Common myeloid progenitor, CD34-positive (primary cell): Measurements from ENCODE around the gene ARHGAP10.
"Not testable (repeated sequence)": the region's sequence is repeated elsewhere in the genome, so short reads cannot be mapped to it uniquely, and the experiment has no call there.

Experiments used
- CTCF ChIA-PET: fragments of 350-600 bp; sonication (Branson Sonifier 250); formaldehyde crosslinking; loops from one replicate; lab custom pipeline; 2021; ENCODE audit warnings: antibody characterized with exemption; lab: Charles Lee
- POLR2A ChIA-PET: fragments of 350-600 bp; sonication (Branson Sonifier 250); formaldehyde crosslinking; loops from one replicate; lab custom pipeline; 2021; ENCODE audit warnings: antibody characterized with exemption; lab: Charles Lee
- DNase-seq, 3 donors: peaks; one replicate each; pipeline versions ENCODE4 v3.0.0 to v3.0.0-alpha.2; 2013
- H3K27ac ChIP-seq, 2 experiments: 1 replicate in 1 of 2; 2 replicates in 1 of 2; pipeline ENCODE4 v1.7.0; 2013; ENCODE audit warnings: inconsistent platforms in 2 of 2, low read length in 2 of 2, mild to moderate bottlenecking in 2 of 2, low read depth in 1 of 2, moderate library complexity in 1 of 2; ENCODE audit not compliant: severe bottlenecking in 2 of 2, insufficient read depth in 1 of 2, poor library complexity in 1 of 2
- H3K27me3 ChIP-seq, 5 experiments: replicated peaks in 2 of 5; 1 replicate in 3 of 5; 2 replicates in 2 of 5; pipeline versions ENCODE4 v1.6.1 to v1.7.0; 2013; ENCODE audit warnings: low read length in 4 of 5, mild to moderate bottlenecking in 2 of 5, moderate library complexity in 2 of 5, inconsistent platforms in 1 of 5; ENCODE audit not compliant: insufficient read depth in 5 of 5, control insufficient read depth in 4 of 5
- H3K36me3 ChIP-seq, 4 experiments: 1 replicate in 2 of 4; 2 replicates in 2 of 4; pipeline versions ENCODE4 v1.6.1 to v1.7.0; 2013; ENCODE audit warnings: low read length in 3 of 4, control low read depth in 1 of 4, mild to moderate bottlenecking in 1 of 4; ENCODE audit not compliant: control insufficient read depth in 4 of 4, insufficient read depth in 4 of 4
- H3K4me1 ChIP-seq, 4 experiments: 1 replicate in 3 of 4; 2 replicates in 1 of 4; pipeline versions ENCODE4 v1.6.1 to v1.7.1; 2013; ENCODE audit warnings: low read length in 3 of 4, mild to moderate bottlenecking in 3 of 4, control low read depth in 1 of 4, inconsistent platforms in 1 of 4, moderate library complexity in 1 of 4; ENCODE audit not compliant: control insufficient read depth in 4 of 4, insufficient read depth in 4 of 4; ENCODE audit errors: control extremely low read depth in 1 of 4
- H3K4me3 ChIP-seq, 7 experiments: 1 replicate in 4 of 7; 2 replicates in 3 of 7; pipeline versions ENCODE4 v1.5.1 to v1.7.0; 2013; ENCODE audit warnings: mild to moderate bottlenecking in 7 of 7, low read length in 6 of 7, moderate library complexity in 6 of 7, inconsistent platforms in 2 of 7, low read depth in 2 of 7, control low read depth in 1 of 7; ENCODE audit not compliant: insufficient read depth in 4 of 7, control insufficient read depth in 1 of 7; ENCODE audit errors: extremely low read depth in 1 of 7
- H3K9me3 ChIP-seq, 5 experiments: 1 replicate in 4 of 5; 2 replicates in 1 of 5; pipeline versions ENCODE4 v1.6.1 to v1.7.1; 2013; ENCODE audit warnings: low read length in 4 of 5, mild to moderate bottlenecking in 2 of 5, inconsistent platforms in 1 of 5, low read depth in 1 of 5, moderate library complexity in 1 of 5; ENCODE audit not compliant: control insufficient read depth in 4 of 5, insufficient read depth in 2 of 5; ENCODE audit errors: control extremely low read depth in 1 of 5
- whole genome bisulfite sequencing: methylation state at CpG from one replicate; pipeline ENCODE4 v1.1.5; 2013; ENCODE audit not compliant: insufficient coverage; 5-methylcytosine and 5-hydroxymethylcytosine counted together

ARHGAP10 gene

DNA sequence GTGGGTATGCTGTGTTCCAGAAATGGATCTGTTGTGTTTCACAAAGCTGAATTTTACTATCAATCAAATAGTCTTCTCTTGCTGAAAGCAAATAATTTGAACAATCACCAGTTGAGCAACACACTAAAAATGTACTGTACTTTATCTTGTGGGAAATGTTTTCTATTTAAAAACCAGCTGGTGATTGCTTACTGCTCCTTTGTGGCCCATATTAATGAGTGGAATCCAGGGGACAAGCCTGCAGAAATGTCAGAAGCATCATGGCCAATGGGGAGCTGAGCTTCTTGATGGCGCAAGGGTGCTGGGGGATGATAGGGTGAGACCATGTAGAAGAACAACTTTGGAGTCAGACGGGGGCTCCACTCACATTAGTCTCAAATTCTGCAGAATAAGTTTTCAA lies 346.2 kb downstream of the ARHGAP10 start:
- Histone ChIP-seq H3K36me3 (peaks cover 0 to 8% (median 5%) of the 10 kb centered on the region in 4 experiments), H3K9me3 (peaks cover 0 to 23% (median 12%) of the 10 kb centered on the region in 5 experiments), H3K4me1 (no peaks in the 10 kb centered on the region), H3K27me3 (no peaks in the 10 kb centered on the region), H3K27ac (no peak overlapping the region), H3K4me3 (no peak overlapping the region)
- WGBS: 100% methylated on average over 2 of the region's 2 CpGs
- ChIA-PET POLR2A (no interaction called here), CTCF (no interaction called here)
- DNase-seq: no peak

DNA sequence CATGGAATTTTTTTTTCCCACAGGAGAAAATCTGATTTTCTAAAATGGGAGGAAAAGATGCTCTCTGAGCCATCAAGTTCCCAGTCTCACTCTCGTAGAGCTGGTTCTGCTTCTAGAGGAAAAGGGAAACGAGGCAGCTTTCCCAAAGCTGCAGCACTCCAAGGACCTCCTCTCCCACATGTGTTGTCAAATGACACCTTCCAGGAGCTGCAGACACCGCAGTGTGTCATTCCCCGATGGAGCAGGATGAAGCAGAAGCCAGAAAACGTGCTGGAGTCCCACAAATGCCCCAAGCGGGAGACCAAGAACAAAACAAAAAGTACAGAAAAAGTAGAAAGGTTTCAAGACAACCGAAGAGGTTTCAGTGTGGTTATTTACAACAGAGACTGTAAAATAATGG lies 348.1 kb downstream of the ARHGAP10 start:
- Histone ChIP-seq H3K27ac (no peak overlapping the region), H3K4me1 (no peaks in the 10 kb centered on the region), H3K4me3 (no peak overlapping the region), H3K27me3 (no peaks in the 10 kb centered on the region), H3K9me3 (peaks cover 0 to 14% (median 3%) of the 10 kb centered on the region in 5 experiments), H3K36me3 (peaks cover 0 to 6% (median 2%) of the 10 kb centered on the region in 4 experiments)
- 95% methylated on average over 6 of the region's 7 CpGs for WGBS
- ChIA-PET CTCF (no interaction called here), POLR2A (no interaction called here)
- DNase-seq: no peak

DNA sequence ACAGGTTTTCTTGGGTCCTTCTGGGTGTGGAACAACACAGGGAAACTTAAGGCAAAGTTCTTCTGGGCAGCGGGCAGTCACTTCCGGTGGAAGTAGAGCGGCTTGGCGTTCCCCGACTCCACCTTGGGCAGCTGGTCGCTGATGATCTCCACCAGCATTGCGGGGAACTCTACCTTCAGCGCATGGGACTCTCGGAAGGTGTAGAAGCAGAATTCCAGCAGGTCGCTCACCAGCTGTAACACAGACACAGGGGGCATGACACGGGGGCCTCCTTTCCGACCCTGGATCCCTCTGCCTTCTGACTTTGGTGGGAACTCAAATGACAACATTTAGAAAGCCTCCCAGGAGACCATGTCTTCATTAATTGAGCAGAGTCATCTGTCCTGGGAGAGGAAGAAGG lies 349.4 kb downstream of the ARHGAP10 start:
- Histone ChIP-seq H3K36me3 (no peaks in the 10 kb centered on the region), H3K27me3 (no peaks in the 10 kb centered on the region), H3K4me3 (no peak overlapping the region), H3K27ac (no peak overlapping the region), H3K9me3 (peaks cover 0 to 3% (median 0%) of the 10 kb centered on the region in 5 experiments), H3K4me1 (no peaks in the 10 kb centered on the region)
- DNase-seq: no peak
- 96% methylated on average over 12 of the region's 12 CpGs for WGBS
- ChIA-PET CTCF (no interaction called here), POLR2A (no interaction called here)

DNA sequence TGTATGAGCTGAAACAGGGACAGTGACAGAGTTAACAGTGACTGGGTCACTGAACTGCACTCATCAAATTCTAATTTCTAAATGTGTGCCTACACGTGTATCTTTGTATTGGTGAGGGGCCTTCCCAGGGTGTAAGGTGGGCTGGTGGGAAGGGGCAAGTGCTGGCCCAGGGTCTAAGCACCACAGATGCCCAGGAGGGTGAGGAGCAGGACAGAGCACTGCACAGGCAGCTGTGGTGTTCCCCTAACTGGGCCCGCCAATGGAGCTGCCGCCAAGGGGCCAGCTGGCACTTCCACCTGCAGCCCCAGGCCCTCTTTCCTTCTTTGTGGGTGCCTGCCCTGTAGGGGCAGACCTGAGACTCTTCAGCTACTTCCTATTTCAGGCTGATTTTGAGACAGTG lies 349.9 kb downstream of the ARHGAP10 start:
- POLR2A ChIA-PET: no interaction called here
- no peak for DNase-seq
- peaks cover 0 to 3% (median 0%) of the 10 kb centered on the region in 5 experiments for H3K9me3 ChIP-seq
- H3K36me3 ChIP-seq: no peaks in the 10 kb centered on the region
- CTCF ChIA-PET: no interaction called here
- H3K27ac ChIP-seq: no peak overlapping the region
- no peak overlapping the region for H3K4me3 ChIP-seq
- H3K27me3 ChIP-seq: no peaks in the 10 kb centered on the region
- 100% methylated on average over 2 of the region's 3 CpGs for WGBS
- H3K4me1 ChIP-seq: no peaks in the 10 kb centered on the region

DNA sequence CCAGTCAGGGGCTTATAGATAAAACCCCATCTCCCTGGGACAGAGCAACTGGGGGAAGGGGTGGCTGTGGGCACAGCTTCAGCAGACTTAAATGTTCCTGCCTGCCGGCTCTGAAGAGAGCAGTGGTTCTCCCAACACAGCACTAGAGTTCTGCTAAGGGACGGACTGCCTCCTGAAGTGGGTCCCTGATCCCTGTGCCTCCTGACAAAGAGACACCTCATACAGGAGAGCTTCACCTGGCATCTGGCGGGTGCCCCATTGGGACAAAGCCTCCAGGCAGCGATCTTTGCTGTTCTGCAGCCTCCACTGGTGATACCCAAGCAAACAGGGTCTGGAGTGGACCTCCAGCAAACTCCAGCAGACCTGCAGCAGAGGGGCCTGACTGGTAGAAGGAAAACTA lies 351.2 kb downstream of the ARHGAP10 start:
- H3K4me3 ChIP-seq, H3K4me1 ChIP-seq, H3K36me3 ChIP-seq, POLR2A ChIA-PET, H3K27me3 ChIP-seq, DNase-seq, H3K9me3 ChIP-seq, CTCF ChIA-PET, H3K27ac ChIP-seq: not testable (repeated sequence)
- WGBS: 96% methylated on average over 2 of the region's 4 CpGs

DNA sequence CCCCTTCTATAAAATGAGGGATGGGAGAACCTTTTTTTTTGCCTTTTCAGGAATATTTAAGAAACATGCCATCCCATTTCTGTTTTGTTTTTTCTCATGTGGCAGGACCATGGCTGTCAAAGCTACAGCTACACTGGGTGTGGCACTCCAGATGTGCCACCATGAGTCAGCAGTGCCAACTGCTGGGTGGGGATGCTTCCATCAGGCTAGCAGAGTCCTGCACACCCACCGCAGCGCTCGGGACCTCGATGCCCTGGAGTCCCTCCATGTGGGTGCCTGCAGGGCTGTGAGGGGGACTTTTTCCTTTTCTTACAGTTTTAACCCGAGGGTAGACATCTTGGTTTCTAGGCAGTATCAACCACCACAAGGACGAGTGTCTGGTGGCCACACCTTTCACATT lies 357.7 kb downstream of the ARHGAP10 start:
- Histone ChIP-seq H3K4me3 (no peak overlapping the region), H3K27me3 (no peaks in the 10 kb centered on the region), H3K4me1 (no peaks in the 10 kb centered on the region), H3K9me3 (no peaks in the 10 kb centered on the region), H3K36me3 (no peaks in the 10 kb centered on the region), H3K27ac (no peak overlapping the region)
- DNase-seq: no peak
- CTCF ChIA-PET: no interaction called here
- WGBS: 92% methylated on average over 4 of the region's 6 CpGs
- POLR2A ChIA-PET: no interaction called here

DNA sequence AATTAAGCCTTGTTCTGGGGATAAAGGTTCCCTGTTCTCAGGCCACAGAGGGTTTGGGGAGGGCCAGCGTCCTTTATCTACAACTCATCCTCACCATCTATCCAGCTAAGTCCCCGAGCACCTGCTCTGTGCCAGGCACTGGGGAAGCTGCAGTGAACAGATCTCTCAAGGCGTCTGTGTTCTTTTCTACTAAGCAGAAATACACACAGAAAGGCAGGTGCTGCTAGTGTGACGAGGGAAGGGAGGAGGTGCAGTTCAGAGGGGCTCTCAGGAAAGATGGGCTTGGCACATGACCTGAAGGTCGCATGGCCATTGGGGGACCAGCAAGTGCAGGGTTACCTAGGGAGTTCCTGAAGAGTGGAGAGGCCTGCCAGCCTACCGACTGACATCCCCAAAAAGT lies 358.1 kb downstream of the ARHGAP10 start:
- no peak overlapping the region for H3K4me3 ChIP-seq
- ChIA-PET CTCF (no interaction called here), POLR2A (no interaction called here)

More for the DNA sequence above, 358.1 kb downstream of the ARHGAP10 start:
- 98% methylated on average over 4 of the region's 6 CpGs for WGBS
- no peaks in the 10 kb centered on the region for H3K27me3 ChIP-seq
- DNase-seq: no peak
- H3K27ac ChIP-seq: no peak overlapping the region
- H3K36me3 ChIP-seq: no peaks in the 10 kb centered on the region
- no peaks in the 10 kb centered on the region for H3K4me1 ChIP-seq
- H3K9me3 ChIP-seq: no peaks in the 10 kb centered on the region
